A673 (cell line): ENCODE data around the gene S100A16.

Experiments used
- CTCF ChIP-seq: fragments of 300-800, 200-600 bp; sonication (generic); conservative IDR thresholded peaks from 2 replicates; pipeline ENCODE4 v1.5.1; 2017; ENCODE audit warnings: low read depth, mild to moderate bottlenecking, antibody characterized with exemption, low read length, moderate library complexity, mixed read lengths
- EZH2 ChIP-seq: fragments of 200-600 bp; sonication (generic); IDR thresholded peaks from 2 replicates; pipeline ENCODE4 v1.6.1; 2017; ENCODE audit warnings: borderline replicate concordance, low read depth, mild to moderate bottlenecking, mixed read lengths, antibody characterized with exemption, low read length; ENCODE audit not compliant: poor library complexity, severe bottlenecking

GRCh38 chr1:153631047-153632022 lies 18.4 kb upstream of the S100A16 start:
- no peak for TF ChIP-seq CTCF
- no peak for TF ChIP-seq EZH2
